GM19455 (cell line): Measurements from ENCODE around the gene EML1.

Experiments
- ATAC-seq: cut with Tn5 transposase; IDR thresholded peaks from one replicate; pipeline ENCODE4 v1.9.1; 2021; ENCODE audit not compliant: unreplicated experiment

The EML1 gene

DNA sequence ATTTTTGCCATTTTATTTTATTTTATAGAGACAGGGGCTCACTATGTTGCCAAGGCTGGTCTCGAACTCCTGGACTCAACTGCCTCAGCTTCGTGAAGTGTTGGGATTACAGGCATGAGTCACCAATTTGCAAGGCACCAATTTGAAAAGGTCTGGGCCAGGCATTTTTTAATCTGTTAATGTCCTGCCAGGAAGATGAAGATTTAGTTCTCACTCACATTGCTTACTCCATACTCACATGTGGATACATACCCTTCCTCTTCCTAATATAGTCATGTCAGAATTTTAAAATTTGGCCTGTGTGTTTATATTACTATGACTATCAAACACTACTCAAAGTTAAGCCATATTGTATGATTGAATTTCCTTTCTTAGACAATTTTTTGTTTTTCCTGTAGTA is 15.3 kb upstream of the EML1 start:
- ATAC-seq: no peak

- ATAC-seq: no peak
Observed at GRCh38 chr14:99779751-99780150, 13.5 kb upstream of the EML1 start.

- ATAC-seq: no peak
Observed at GRCh38 chr14:99780690-99781089, 12.5 kb upstream of the EML1 start.

- no peak for ATAC-seq
Observed at GRCh38 chr14:99781091-99781490, 12.1 kb upstream of the EML1 start.

DNA sequence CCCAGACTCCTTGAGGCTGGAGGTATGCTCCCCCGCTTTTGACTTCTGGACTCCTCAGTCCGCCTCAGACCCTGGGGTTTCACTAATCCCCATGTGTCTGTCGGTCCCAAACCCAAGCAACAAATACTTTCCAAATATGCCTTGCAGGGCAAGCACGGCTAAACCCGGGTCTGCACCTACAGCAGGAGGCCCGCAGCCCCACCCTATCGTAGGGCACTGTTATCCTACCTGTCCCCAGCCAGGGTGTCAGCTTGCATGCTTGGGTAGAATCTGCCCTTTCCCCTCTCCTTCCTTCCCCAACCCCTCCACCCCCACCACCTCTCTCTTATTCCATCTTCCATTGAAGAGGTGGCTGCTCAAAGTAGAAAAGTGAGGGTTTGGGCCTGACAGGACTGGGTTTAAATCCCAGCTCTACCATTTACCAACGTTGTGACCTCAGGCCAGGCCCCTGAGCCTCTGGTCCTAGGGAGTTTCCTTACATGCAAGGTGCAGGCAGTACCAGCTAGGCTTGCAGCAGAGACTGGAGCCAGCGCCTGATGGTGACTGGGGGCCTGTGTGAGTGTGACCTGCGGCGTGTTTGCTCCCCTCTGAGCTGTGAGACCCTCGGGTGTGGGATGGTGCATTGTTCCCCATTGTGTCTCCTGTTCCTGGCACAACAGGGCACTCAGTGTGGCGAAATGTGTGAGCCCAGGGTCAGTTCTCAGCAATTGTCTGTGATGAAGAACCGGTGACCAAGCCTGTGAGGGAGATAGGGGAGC is 11.2 kb upstream of the EML1 start:
- no peak for ATAC-seq

- no peak for ATAC-seq
Observed at GRCh38 chr14:99784508-99784907, 8.7 kb upstream of the EML1 start.

DNA sequence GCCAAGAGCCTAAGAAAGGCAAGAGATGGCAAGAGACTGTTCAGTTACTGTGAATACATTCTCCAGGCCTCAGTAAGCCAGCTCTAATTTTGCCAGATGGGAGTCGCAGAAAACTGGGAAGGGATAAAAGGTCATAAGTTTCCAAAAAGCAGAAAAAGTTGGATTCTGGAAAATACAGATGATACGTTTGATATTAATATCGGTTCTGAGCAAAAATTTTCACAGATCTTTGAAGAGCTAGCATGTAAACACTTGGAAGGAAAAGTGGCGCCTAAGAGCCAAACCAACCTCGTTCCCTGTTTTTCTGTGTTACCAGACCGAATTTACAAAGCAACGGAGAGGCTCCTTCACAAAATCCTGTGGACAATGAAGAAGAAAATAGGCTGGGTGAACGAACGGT is 7.8 kb upstream of the EML1 start:
- ATAC-seq: no peak

GRCh38 chr14:99786511-99786989 is 6.7 kb upstream of the EML1 start:
- ATAC-seq: no peak

GRCh38 chr14:99788713-99789112 is 4.5 kb upstream of the EML1 start:
- no peak for ATAC-seq

- no peak for ATAC-seq
Observed at GRCh38 chr14:99789581-99789980, 3.6 kb upstream of the EML1 start.

- ATAC-seq: no peak
Observed at GRCh38 chr14:99790201-99790977, 2.8 kb upstream of the EML1 start.

- ATAC-seq: no peak
Observed at GRCh38 chr14:99790978-99791376, 2.2 kb upstream of the EML1 start.

- no peak for ATAC-seq
Observed at GRCh38 chr14:99791476-99792209, 1.6 kb upstream of the EML1 start.

DNA sequence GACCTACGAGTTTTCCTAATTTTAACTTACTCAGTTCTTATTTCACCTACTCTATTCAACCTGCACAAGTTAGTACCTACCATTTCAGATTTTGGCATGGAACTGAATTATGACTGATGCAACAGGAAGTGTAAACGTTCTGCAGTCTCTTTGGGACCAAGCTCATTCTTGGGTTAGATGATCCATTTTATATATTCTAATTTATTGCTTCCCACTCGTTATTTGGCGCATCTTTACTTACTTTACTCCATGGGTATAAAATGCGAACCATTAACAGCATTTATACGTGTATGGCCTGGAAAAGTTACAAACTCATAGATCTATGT is 1.0 kb upstream of the EML1 start:
- ATAC-seq: no peak

- ATAC-seq: no peak
Observed at GRCh38 chr14:99792551-99793212, 531 bp upstream of the EML1 start.

DNA sequence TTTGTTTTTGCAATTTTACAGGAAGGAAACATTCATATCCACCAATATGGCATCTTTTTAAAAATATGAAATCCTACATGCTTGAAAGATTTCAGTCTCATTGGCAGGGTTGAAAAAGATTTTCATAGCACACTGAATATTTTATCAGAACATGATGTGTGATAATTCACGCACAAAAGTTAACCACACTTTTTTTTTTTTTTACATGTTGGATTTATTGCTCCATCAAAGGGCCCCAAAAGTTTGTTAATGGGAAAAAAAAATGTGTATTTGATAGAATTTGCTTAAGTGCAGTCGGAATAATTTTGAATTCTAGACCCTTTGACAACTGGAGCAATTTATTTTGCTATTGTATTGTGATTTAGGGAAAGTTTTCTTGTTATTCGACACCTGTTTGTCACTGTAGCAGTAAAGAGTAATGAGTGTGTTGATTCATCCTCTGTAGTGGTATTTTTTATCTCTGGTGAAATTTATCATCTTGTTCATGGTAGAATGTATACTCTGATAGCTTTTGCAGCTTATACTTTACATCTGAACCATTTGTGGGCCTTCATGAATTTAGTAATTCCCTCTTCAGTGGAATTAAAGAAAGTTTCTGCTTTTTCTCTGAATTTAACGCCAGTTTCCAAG is 1.1 kb downstream of the EML1 start:
- ATAC-seq: no peak

- no peak for ATAC-seq
Observed at GRCh38 chr14:99795046-99795445, 1.8 kb downstream of the EML1 start.

DNA sequence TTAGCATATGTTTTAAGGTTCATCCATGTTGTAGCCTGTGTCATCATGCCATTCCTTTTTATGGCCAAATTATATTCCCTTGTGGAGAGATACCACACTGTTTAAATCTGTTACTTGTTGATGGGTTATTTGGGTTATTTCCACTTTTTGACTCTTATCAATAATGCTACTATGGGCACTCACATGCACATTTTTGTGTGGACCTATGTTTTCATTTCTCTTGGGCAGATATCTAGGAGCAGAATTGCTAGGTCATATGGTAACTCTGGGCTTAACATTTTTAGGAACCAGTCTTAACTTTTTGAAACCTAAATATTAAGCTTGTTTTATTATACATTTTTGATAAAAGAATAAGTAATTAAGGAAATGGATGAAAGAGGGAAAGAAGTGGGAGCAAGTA is 4.0 kb downstream of the EML1 start:
- ATAC-seq: no peak

DNA sequence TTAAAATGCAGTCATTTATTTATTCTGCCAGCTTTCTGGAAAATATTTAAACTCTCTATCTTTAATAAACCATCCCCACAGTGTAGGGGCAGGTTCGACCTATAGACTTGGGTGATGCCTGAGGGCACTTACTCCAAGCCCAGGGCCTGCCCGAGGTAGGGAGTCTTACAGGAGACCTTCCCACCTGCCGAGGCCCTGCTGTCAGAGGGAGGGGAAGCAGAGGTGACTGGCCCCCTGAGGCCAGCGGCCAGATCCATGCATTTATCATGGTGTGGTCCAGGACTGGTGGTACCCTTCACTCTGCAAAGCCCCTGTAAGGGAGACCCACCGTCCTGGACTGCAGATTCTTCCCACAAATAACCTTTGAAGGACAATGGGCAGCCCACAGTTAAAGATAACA is 7.6 kb downstream of the EML1 start:
- ATAC-seq: no peak

DNA sequence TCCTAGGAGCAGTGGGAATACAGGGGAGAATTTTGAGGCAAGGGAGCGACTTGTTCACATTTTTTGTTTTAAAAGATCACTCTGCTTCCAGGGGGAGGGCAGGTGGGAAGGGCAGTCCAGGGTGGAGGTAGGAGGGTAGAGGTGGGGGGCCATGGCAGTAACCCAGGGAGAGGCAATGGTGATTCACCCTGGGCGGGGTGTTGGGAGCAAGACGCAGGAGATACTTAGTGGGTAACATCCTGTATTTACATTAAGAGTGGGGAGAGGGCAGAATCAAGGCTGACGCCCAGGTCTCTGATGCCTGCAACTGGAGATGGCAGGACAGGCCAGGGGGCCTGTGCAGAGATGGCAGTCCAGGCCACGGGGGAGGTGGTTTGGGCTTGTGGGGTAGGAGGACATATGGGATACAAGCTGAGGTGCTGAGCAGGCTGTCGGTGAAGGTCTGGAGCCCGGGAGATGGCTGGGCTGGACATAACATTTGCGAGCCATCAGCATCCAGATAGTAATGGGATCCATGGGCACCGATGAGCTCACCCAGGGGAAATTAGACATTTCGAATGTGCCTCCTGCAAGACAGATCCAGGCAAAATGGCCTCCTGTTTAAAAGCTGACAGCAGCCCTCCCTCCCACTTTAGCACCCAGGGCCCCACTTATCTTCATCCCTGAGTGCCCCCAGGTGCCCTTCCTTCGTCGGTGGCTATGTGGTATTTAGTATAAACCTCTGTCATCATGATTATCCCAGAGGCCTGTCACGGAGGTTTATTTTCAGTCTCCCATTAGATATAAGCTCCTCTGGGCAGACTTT is 9.3 kb downstream of the EML1 start:
- ATAC-seq: no peak
